AG04449 (cell line): Measurements from ENCODE around the gene ZCWPW1.
A peak's percentile ranks its signal among the peaks of the same experiment; 100 is the strongest.

Experiments
- CTCF ChIA-PET: fragments of 350-600 bp; formaldehyde crosslinking; extraction: SDS; loops from one replicate; lab custom pipeline; 2021; ENCODE audit warnings: antibody characterized with exemption; lab: Yijun Ruan, JAX
- POLR2A ChIA-PET: fragments of 400-600, 350-600 bp; formaldehyde crosslinking; extraction: SDS; loops from one replicate; lab custom pipeline; 2020; ENCODE audit warnings: antibody characterized with exemption, inconsistent platforms; lab: Yijun Ruan, JAX
- DNase-seq: peaks from one replicate; pipeline ENCODE4 v3.0.0-alpha.2; 2010; ENCODE audit warnings: low read depth, low spot score
- H3K4me3 ChIP-seq: 2 replicates; pipeline ENCODE4 v1.5.1; 2011; ENCODE audit warnings: low read depth, mild to moderate bottlenecking, control low read depth, low read length
- CTCF ChIP-seq: IDR thresholded peaks from one replicate; pipeline ENCODE4 v1.5.1; 2011; ENCODE audit warnings: mild to moderate bottlenecking, moderate library complexity, low read length, control low read depth, inconsistent platforms; ENCODE audit not compliant: insufficient read depth; ENCODE audit errors: missing control alignments

The ZCWPW1 gene

DNA sequence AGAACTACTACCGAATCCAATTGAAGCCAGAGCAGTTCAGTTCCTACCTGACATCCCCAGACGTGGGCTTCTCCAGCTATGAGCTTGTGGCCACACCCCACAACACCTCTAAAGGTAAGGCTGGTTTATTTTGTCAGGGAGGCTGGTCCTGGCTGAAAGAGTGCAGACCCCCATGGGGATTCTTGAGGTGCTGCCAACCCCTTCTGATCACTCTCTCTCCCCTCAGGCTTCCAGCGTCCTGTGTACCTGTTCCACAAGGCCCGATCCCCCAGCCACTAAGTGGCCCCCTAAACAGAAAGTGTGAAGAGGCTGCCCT lies 4.7 kb upstream of the ZCWPW1 start:
- POLR2A ChIA-PET: no interaction called here
- CTCF ChIA-PET: interaction anchor here (1.7 kb wide), 1 partner anchor 37 kb away, joined by 4 read pairs; no protein-coding TSS in a partner anchor

DNA sequence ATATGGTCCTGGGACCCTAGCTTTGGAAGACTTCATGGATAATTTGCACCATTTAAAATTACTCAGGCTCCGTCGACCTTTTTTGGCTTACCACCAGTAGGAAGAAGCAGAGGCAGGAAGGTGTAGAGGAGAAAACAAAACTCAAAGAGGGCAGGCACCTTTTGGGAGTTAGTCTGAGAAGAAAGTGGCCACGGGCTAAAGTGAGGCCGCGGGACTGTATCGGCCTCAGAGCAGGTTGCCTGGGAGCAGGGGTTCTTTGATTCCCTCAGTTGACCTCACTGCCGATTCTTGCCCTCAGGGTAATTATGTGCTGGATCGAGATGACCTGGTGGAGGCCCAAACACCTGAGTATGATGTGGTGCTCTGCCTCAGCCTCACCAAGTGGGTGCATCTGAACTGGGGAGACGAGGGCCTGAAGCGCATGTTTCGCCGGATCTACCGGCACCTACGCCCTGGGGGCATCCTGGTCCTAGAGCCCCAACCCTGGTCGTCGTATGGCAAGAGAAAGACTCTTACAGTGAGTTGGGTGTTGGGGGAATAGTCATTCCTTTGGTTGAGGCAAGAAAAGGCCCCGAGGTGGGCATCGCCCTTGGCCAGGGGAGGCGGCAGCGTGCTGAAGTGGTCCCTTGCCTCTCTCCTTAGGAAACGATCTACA lies 4.2 kb upstream of the ZCWPW1 start:
- no peak for DNase-seq
- no peak for TF ChIP-seq CTCF
- H3K4me3 ChIP-seq: no peak overlapping the region
- ChIA-PET POLR2A (no interaction called here), CTCF (interaction anchor here (1.7 kb wide), 1 partner anchor 37 kb away, joined by 4 read pairs; no protein-coding TSS in a partner anchor)

More for the DNA sequence above, 4.7 kb upstream of the ZCWPW1 start:
- H3K4me3 ChIP-seq: no peak overlapping the region
- no peak for TF ChIP-seq CTCF
- no peak for DNase-seq

DNA sequence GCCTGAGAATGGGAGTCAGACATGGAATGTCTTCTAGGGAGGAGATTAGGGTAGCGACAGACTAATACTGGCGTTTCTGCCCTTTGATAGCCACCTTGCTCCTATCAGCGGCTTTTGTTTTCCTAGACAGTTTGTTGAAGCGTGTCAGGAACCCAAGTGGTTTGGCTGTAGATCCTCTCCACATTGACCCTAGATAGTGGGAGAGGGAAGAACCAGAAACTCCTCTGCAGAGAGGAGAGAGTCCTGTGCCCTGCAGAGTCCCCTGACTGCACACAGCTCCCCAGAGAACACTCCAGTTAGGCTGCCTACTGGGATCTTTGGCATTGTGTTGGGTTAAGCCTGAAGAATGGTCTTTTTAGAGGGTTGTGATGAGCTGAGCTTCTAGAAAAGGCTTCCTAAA lies 3.5 kb upstream of the ZCWPW1 start:
- peak overlapping the region; percentile 6; the same call in 1 of the 2 replicates for H3K4me3 ChIP-seq
- ChIA-PET CTCF (interaction anchor here (1.5 to 1.7 kb wide), 2 partner anchors 37 to 38 kb away, joined by 4 to 6 read pairs; no protein-coding TSS in a partner anchor), POLR2A (no interaction called here)
- DNase-seq: no peak
- TF ChIP-seq CTCF: no peak

GRCh38 chr7:100431286-100431735 lies 2.8 kb upstream of the ZCWPW1 start:
- peak overlapping the region; percentile 92 for H3K4me3 ChIP-seq
- ChIA-PET CTCF (interaction anchor here (1.5 kb wide), 1 partner anchor 38 kb away, joined by 6 read pairs; no protein-coding TSS in a partner anchor), POLR2A (no interaction called here)
- no peak for DNase-seq
- no peak for TF ChIP-seq CTCF

DNA sequence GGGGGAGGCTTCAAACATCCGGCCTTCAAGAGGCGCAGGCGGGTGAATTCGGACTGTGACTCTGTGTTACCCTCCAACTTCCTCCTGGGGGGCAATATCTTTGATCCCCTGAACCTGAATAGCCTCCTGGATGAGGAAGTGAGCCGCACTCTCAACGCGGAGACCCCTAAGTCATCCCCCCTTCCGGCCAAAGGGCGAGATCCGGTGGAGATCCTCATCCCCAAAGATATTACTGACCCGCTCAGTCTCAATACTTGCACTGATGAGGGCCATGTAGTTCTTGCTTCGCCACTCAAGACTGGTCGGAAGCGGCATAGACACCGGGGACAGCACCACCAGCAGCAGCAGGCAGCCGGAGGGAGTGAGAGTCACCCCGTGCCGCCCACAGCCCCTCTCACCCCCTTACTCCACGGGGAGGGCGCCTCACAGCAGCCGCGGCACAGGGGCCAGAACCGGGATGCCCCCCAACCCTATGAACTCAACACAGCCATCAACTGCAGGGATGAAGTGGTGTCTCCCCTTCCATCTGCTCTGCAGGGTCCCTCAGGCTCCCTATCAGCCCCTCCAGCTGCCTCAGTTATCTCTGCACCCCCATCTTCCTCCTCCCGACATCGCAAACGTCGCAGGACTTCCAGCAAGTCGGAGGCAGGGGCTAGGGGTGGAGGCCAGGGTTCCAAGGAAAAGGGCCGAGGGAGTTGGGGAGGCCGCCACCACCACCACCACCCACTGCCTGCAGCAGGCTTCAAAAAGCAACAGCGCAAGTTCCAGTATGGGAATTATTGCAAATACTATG lies 2.2 kb upstream of the ZCWPW1 start:
- no peak for TF ChIP-seq CTCF
- H3K4me3 ChIP-seq: peak overlapping the region; percentile 92
- no peak for DNase-seq
- ChIA-PET CTCF (interaction anchor here (0.9 to 1.5 kb wide), 2 partner anchors 39 to 156 kb away, joined by 3 to 6 read pairs; partner anchors contain the start of gene FBXO24), POLR2A (interaction anchor here (0.6 to 2.9 kb wide), 4 partner anchors 14 to 280 kb away, joined by 3 to 19 read pairs (median 4); partner anchors contain the start of genes FBXO24 and LRCH4)
